IPS-NIHi7 (cell line): ENCODE measurements around the gene BRD7.

ENCODE experiments used
- DNase-seq: peaks from one replicate; pipeline ENCODE4 v3.0.0; 2012; ENCODE audit warnings: mixed read lengths; ENCODE audit errors: extremely low spot score

The BRD7 gene

DNA sequence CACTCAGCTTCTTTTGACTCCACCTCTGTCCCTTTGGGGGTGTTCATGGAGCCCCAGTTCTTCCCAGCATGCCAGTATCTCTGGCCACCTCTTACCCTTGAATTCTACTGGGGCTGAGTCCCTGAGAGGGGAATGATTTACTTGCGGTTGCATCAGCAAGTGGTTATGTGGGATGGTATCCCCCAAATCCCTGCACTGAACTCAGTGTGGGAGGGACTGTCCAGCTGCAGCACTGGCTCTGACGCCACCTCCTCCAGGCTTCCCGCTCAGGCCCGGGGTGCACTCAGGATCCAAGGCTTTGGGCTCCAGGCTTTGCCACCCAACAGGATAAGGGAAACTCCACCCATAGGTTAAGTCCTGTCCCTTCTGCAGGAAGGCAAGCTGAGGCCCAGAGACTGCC is 21.1 kb upstream of the BRD7 start:
- DNase-seq: no peak

DNA sequence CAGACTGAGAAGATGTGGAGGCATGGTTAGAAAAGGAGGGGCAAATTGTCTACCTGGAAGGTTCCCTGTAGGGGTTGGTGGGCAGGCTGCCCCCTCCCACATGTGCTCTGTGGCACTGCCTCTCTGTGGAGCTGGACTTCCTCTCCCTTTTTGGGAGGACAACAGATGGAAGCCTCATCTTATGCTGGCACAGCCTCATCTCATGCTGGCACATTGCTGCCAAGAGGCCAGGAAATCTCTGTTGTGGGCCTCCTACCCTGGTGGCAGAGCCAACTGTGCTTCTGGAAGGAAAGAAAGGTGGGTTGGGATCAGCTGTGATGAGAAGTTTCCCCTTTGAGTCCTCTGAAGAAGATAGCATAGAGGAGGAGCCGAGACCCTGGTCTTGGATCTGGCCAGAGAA is 19.7 kb upstream of the BRD7 start:
- no peak for DNase-seq

- no peak for DNase-seq
These were observed 18.0 kb upstream of the BRD7 start for GRCh38 chr16:50386774-50387173.

DNA sequence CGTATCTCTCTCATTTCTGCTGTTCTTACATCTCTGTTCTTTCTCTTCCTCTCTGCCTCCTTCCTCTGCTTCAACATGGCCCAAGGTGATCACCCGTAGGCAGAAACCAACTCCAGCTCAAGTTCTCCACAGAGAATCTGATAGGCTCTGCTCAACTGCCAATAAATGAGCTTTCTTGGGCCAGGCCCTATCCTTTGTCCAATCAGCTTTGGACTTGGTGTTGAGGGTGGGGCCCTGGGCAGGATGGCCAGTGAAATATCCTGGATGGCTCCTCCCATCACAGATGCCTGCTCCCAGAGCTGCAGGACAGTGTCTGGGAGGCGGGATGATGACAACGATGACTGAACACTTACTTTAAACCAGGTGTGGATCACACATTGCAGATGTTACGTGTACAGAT is 17.4 kb upstream of the BRD7 start:
- no peak for DNase-seq

DNA sequence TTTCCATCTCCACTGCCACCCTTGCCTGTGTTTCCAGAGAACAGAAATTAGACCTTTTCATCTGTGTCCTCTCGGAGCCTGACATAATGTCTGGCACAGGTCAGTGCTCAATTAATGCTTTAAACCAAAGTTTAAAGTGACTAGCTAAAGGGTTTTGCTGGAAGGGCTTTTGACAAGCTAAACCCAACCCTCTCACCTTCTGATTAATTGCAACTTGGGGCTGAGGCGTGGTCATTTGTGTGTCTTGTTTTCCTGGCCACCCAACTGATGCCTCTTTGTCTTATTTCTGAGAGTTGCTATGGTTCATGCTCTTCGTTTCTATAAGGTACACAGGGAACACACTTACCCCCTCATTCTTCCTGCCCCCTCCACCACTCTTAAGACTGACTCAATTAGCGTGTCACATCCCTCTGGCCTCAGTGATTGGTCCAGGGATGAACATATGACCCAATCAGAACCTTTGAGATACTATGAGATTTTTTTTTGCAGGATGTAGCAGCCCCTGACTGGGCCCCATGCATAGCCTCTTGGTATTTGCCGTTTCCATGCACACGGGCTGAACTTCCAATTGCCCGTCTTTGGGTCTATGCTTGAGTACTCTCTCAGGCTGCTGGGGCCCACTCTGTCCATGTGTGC is 15.8 kb upstream of the BRD7 start:
- DNase-seq: no peak

- DNase-seq: peak; percentile 65
These were observed 13.1 kb upstream of the BRD7 start for GRCh38 chr16:50381679-50382440.

GRCh38 chr16:50378417-50378816 is 9.6 kb upstream of the BRD7 start:
- DNase-seq: no peak

DNA sequence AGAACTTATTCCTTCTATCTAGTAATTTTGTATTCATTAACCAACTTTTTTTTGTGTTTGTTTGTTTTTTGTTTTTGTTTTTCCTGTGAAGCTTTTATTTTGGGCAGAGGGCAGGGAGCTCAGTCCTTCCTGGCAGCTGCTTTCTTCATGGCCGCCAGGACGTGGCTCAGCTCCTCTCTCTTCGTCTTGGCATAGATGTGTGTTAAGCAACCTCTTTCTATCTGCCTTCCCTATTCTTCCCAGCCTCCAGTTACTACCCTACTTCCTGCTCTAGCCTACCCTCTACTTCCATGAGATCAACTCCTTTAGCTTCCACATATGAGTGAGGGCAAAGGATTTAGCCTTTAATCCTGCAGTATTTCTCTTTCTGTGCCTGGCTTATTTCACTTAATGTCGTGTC is 8.2 kb upstream of the BRD7 start:
- DNase-seq: no peak

GRCh38 chr16:50373780-50374179 is 5.0 kb upstream of the BRD7 start:
- DNase-seq: no peak

DNA sequence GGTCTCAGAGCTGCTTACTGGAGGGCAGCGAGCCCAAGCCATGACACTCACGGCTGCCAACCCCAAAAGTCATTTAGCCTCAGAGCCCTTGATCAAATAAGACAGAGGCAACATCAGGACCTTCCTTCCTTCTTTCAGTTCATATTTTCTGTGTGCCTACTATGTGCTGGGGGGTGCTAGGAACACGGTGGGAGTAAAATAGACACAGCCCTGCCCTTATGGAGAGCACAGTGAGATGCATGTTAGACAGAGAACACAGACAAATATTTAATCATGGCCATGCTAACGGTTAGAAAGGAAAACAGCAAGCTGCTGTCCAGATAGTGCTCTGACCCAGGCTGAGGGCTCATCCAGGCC is 4.5 kb upstream of the BRD7 start:
- no peak for DNase-seq

DNA sequence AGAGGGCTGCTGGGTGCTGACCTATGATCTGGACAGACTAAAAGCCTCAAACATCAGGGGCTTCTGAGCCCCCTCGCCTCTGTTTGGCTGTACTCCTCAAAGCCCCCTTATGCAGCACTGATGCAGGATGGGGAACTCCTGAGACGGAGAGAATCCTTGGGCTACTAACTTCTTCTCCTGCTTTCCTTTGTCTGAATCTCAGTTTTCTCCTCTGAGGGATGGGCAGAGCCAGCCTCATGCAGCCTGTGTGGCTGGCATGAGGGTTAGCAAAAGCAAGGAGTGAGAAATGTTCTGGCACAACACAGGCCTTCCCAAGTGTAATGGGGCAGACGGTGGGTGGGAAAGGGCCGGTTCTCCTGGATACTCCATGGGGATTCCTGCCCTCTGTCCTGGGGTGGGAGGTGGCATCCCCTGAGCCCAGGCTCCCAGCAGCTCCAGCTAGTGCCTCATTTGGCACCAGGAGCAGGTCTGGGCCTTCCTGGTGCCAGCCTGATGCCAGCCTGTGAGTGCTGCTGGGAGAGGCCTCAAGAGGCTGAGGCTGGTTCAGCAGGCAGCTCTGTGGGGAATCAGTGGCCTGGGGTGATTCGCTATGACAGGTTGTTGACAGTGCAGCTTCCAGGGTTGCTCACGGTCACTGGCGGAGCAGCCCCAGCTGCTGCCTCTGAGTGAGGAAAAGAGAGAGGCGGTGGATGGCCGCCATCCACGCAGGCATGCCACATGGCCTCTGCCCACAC is 4.0 kb upstream of the BRD7 start:
- DNase-seq: no peak

DNA sequence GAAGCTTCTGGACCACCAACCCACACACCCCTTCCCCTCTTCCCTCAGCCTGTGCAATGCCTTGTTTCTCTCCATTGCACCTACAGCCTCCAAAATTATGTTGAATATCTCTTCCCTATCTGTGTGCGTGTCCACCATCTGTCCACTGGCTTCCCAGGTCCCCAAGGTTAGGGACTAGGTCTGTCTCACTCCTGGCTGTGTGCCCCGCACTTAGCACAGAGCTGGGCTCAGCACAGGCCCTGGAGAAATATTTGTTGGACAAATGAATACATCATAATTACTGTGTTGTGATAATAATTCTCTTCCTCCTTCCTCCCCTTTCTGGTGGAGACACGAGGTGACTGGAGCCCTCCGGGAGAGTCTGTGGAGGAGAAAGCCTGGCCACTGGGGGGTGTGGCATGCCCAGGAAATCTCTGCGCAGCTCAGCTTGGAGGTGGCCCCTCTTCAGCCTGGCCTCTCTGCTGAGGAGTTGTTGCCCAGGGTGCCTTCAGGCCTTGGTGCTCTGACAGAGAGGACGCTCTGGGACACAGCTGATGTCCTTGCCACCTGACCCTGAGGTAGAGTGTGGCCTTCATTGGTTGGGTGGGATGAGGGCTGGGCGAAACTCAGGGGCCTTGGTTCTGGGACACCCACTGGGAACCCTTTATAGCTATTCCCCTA is 3.3 kb upstream of the BRD7 start:
- peak; percentile 50 for DNase-seq

GRCh38 chr16:50371036-50371716 is 2.4 kb upstream of the BRD7 start:
- DNase-seq: no peak

GRCh38 chr16:50369133-50369804 is 481 bp upstream of the BRD7 start:
- no peak for DNase-seq

GRCh38 chr16:50367777-50368409 is 895 bp downstream of the BRD7 start:
- DNase-seq: no peak

- no peak for DNase-seq
These were observed 2.8 kb downstream of the BRD7 start for GRCh38 chr16:50365791-50366575.

- DNase-seq: no peak
These were observed 5.1 kb downstream of the BRD7 start for GRCh38 chr16:50363656-50364055.

- DNase-seq: peak; percentile 4
These were observed 8.0 kb downstream of the BRD7 start for GRCh38 chr16:50360779-50361178.

DNA sequence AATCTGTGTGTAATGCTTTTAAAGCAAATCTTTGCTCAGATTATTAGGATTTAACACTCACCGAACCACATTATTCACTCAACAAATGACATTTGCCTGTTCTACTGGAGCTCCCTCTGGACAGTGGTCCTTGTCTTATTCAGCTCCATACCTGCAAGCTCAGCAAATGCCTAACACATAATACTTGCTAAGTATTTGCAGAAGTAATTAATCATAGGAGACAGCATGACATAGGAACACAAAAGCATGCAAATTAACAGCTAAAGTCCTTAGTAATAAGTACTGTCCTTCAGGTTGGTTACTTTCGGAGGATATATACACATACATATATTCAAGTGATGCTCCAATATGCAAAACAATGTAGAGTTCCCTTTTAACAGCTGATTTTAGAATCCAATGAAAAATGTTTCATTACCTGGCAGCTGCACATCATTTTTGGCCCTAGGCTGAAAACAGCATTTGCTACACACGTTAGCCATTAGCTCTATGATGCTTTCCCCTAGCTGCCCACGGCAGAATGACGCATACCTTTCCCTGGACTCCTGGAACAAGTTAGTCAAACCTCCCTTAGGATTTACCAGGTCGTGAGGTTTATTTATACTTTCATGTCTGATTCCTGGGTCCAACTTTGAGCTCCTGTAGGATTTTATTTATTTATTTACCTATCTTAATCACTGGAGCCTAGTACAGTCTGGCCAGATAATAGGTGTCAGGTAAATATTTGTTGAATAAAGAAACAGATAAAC is 8.6 kb downstream of the BRD7 start:
- peak; percentile 2 for DNase-seq
